GM19395 (cell line): Measurements from ENCODE around the gene NRP1.

Experiments
- ATAC-seq: cut with Tn5 transposase; IDR thresholded peaks from one replicate; pipeline ENCODE4 v1.9.1; 2021; ENCODE audit warnings: mild to moderate bottlenecking, moderate library complexity; ENCODE audit not compliant: unreplicated experiment

NRP1 gene

DNA sequence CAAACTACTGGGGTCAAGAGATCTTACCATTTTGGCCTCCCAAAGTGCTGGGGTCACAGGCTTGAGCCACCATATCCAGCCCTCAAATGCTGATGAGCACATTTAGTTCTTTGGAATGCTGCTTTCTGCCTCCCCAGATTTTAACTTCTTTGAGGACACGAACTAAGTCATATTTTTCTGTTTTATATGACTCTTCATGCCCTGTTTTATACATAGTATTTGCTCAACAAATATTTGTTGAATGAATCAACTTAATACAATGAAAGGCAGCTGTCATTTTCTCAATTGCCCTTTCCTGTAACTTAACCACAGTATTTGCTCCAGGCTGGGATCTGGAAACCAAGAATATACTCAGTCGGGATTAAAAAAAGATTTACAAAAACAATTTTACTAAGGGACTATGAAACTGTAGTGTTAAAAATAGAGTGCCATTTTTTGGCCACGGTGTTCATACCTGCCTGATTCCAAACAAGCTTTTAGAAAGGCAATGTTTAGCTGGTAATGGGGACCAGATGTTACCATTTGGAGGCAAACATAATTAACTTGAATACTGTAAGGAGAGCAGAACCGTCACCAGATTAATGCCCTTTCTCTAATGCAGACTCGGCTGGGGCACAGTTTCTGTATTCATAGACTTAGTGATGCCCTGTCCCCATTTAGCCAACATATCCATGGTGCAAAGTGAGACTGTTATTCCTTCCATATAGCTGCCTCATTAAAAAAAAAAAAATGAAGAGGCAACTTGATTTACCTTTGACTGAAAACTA is 117.6 kb downstream of the NRP1 start:
- no peak for ATAC-seq

DNA sequence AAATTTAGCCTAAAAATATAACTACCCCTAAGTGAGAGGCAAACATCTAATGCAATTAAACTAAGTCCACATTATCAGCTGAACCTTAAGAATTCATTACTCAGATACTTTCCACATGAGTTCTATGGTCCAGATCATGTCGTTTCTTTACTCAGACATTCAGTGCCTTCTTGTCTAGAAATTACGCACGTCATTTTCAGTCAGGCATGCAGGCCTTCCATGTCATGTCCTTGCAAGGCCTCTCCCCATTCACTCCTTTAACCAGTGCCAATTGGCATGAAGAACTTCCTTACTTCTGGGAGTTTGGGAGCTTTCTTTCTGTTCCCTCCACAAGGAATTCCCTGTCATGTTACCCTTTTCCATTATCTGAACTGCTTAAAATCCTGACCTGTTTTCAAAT is 118.8 kb downstream of the NRP1 start:
- ATAC-seq, result no peak

DNA sequence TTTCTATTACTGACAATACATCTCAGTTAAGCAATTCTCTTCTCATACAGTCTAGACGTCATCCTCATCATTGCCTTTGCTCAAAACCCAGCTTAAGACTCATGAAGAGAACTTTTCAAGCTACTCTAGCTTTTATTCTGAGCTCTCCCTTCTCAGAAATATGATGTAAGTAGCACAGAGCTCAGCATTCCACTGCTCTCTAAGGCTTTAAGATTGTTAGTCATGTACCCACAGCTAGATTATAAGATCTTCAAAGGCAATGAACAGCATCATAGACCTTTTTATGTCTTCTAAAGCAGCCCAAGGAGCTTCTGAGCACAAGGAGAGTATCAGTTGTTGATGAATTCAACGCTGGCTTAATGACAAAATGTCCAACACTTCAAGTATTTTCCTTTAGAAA is 119.3 kb downstream of the NRP1 start:
- ATAC-seq, result no peak

DNA sequence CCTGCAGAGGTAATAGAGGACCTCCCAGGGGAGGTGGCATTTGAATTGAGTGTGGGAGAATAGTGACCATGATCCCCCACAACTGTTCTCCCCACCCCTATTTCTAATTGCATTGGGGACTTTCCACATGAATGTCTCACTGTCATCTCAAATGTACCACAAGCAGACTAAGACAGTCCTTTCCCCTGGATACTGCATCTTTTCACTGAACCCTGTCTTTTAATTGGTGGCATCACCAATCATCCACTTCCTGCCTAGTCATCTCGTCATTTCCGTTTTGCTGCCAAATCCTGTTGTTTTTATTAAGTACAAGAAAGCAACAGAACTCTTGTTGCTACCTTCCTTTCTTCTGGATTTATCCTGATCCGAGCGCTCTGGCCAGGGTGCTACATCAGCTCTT is 120.3 kb downstream of the NRP1 start:
- no peak for ATAC-seq

DNA sequence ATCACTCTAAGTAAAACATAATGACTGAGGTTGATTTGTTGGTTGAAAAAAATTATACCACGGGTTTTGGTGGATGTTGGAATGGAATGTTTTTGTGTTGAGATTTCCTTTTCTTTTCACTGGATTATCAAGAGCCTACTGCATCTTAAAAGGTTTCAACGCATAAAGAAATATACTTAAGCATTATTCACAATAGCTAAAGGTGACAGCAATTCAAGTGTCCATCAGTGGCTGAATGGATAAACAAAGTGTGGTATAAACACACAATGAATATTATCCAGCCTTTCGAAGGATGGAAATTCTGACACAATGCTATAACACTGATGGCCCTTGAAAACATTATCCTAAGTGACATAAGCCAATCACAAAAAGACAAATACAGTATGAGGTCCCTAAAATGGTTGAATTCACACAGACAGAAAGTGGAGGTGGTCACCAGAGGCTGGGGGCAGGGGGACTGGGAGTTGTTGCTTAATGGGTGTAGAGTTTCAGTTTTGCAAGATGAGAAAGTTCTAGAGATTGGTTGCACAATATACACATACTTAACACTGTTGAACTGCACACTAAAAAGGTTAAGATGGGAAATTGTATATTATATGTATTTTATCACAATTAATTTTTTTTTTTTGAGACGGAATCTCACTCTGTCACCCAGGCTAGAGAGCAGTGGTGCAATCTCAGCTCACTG is 122.3 kb downstream of the NRP1 start:
- no peak for ATAC-seq

DNA sequence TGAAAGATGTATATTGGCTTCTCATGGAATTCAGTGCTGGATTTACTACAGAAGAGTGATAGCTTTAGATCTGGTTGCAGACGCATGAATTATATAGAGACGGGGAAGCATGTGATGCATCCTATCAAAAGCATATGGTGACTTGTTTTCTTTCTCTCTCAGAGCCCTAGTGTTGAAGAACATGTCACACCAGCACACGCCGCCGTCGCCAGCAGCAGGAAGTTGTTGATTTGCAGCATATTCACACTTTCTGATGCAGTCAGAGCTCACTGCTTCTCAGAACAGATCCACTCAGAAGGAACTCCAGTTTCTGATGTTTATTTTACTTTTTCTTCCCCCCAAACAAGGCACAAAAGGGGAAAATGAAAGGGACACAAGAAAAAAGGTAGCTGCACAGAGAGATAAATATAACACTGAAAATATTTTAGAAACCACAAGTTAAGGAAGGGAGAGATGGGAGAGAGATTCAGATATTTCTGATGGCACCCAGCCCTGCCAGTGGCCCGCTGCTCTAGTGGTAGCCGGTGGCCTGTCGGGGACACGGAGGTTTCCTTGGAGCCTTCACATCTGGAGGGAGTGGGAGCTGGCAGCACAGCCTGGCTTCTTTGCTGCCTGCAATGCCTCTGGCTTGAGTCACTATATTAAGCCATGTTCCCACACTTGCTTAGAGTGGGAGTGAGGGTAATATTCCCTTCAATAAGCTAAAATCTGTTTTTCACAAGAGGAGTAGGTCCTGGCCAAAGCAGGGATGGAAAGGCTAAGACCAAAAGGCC is 123.2 kb downstream of the NRP1 start:
- ATAC-seq, result no peak

DNA sequence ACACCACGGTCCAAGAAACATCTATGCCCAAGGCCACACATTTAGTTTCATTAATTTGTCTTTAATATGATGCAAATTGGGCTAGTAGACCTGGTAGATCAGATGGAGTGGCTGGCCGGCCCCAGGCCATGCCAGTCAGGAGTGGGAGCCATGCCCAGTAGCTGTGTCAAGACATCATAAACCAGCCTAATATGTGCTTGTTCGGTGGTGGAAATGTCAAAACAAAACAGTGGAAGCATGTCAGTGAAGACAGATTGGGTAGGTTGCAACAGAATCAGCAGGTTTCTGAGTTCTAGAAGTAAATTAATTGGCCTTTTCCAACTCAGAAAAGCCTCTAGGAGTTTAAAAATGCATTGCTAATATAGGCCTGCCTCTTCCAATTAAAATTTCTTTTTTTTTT is 124.7 kb downstream of the NRP1 start:
- no peak for ATAC-seq

DNA sequence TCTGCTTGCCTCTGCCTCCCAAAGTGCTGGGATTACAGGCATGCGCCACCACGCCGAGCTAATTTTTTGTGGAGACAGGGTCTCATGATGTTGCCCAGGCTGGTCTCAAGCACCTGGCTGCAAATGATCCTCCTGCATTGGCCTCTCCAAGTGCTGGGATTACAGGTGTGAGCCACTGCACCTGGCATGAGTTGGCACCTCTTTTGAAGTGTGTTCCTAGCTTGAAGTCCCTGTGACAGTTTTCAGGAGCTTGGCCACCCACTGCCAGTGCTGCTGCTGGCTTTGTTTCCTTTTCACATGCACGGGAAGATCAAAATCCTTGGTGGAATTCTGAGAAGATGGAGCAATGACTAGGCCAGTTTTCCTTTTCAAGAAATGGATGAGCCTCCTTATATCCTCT is 126.3 kb downstream of the NRP1 start:
- ATAC-seq, result no peak

DNA sequence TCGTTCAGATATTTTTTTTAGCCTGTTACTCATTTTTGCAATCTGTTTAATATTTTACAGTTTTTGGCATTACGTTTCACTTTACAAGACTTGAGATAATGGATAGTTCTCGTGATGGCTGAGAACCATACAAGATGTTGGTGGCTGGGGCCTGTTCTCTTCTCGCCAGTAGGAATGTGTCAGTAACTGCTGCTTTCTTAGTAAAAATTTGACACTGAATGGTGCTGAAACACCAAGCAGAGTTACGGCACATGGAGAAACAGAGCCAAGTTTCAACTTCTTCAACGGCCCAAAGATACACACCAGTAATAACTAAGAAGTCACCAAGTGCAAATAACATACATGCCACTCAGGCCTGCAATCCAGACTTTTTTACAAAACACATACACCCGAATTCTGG is 130.4 kb downstream of the NRP1 start:
- no peak for ATAC-seq

DNA sequence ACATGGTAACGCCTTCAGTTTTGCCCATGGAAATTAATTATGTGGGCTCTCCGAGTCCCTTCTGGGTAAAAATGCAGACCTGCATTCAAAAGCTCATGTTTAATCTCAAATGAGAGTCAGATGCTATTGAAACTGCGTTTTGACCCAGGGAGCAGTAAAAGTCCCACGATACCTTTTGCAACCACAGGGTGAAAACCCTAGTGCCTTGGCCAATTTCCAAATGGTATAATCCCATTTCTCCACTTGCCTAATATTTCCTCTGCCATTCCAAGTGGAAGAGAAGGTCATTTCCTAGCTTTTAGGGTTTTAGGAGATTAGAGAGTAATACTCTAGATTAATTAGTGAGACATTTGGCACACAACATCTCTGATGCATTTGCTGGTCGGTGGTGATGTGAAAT is 132.5 kb downstream of the NRP1 start:
- no peak for ATAC-seq

DNA sequence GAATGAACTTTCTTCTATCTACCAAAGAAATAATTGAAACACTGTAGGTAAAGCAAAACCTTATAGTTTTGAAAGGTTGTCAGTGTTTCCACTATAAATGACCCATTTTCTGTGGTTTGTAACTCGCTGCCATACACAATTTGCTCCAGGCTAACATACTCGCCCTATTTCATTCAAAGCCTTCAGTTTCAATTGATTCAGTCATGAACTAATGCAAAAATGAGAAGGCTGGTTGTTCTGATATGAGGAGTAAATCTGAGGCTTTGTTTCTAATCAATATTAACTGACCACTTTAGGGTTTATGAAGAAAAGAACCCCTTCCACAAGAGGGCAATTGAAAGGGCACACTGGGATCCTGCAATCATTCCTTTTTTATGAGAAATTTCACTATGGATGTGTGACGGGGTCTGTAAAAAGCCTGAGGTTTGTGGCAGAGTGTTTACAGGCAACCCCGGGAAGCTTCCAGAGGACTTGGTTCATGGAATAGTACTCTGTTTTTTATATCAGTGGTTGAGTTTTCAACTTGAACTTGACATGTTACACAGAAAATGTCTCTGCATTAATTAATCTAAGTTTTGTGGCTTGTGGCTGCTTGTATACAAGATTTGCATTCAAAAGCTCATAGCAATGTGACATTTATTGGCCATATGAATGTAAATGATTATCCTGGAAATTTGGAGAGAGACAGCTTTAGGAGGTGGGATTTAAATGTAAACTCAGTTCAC is 133.2 kb downstream of the NRP1 start:
- ATAC-seq, result no peak

DNA sequence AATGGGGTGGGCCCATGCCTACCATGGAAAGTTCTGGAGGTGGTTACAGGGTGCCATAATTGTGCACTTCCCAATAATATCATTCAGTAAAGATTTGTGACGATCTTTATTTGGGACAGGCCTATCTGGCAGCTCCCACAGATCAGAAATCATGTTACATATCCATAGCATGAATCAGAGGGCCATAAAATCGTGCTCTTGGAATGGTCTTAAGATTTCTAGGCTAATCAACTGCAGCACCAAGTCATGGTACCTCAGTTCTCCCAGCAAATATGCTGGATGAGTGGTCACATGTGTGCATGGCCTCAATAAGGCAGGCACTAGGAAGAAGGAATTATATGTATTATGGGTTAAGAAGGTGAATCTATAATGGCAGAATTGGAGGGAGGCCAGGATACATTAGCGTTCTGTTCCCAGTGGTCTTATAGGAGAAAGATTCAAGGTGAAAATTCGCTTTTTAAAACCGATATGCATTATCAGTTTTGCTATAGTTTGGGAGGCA is 134.7 kb downstream of the NRP1 start:
- no peak for ATAC-seq

DNA sequence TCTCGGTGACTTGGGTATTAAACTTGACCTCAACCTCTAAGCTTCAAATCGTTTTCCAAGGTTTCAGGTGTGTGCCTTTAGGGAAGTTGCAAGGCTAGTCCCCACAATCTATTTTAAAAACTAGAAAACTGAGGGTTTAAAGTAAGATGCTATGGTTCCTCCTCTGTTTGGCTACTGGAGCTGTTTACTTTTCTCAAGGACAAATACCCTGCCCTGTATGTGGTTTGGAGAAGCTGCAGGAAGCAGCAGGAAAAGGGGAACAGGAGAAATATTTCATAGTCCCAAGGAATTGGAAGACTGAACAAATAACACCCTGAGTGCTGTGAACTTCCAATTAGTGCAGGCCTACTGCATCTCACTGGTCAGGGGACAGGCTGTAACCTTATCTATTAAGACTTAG is 135.9 kb downstream of the NRP1 start:
- ATAC-seq, result no peak

DNA sequence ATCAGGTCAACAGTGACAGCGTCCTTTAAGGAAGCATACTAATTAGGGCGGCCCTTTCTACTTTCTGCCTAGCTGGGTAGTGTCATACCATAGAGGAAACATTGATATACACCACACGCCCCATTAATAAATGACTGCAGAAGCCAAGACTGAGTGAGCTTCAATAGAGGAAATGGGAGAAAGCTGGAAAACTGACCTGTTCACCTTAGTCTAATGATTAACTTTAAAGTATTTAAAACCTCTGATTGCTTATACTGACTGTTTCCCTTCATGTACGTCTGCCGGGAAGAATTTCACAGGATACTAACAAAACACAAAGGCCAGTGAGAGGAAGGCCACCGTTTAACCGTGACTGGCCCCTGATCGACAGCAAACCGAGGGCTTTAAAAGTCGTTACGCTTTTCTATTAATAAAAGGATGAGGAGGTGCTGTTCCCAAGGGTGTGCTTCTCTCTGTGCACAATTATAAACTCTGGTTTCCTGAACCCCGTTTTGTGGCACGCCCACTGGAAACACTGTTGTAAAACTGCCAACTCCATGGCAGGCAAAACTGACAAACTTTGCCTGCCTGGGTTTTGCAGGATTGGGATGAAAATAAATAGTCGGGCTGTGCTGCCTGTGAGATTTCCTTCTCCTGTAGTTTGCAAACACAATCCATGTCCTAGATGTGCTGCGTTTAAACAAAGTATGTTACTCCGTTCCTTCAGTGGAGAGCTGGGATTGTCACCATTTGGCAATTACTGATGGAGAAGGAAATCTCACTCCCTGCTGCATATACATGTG is 137.6 kb downstream of the NRP1 start:
- no peak for ATAC-seq

DNA sequence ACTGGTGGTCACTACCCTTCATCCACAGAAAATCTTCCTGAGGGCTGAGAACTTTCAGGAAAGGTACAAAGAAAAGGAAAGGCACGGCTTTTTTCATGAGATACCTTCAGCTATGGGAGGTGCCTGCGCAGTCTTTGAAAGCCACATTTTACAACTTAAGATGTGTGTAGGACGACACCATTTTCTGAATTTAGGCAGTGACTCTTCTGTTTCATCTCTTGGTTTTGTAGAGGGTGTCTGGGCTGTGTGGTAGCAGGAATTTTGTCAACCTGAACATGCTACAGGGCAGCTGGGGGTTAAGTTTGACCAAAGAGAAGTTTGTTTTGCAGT is 138.1 kb downstream of the NRP1 start:
- ATAC-seq, result no peak

DNA sequence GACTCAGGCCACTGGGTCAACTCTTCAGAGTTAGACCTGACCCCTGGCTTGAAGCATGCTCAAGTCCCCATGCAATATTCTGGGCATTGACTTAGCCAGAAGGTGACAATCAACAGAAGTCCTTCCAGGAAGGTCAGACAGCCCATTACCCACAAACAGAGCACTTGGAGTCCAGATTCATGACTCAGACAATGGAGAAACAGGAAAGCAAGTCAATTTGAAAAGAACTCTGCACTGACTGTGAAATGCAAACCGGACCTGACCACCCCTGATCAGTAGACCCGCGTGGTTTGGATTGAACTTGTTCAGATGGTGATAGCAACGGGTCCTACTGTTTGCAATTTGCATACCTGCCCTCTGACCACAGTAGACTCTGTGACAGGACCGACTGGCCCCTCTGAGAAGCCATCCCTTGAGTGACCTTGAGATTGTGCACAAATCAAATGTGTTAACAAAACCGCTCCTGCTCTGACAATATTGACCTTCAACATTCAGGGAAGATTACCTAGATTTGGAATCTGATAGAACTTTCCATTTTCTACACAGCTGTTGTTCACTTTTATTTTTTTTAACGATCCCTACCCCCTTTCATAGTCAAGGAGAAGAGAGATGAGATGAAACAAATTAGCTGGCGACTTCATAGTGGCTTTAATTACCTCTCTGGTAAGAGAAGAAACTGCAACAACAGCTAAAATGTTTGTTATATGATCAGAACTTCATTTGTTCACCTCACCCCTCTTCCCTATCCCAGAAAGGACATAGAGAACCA is 138.7 kb downstream of the NRP1 start:
- no peak for ATAC-seq

DNA sequence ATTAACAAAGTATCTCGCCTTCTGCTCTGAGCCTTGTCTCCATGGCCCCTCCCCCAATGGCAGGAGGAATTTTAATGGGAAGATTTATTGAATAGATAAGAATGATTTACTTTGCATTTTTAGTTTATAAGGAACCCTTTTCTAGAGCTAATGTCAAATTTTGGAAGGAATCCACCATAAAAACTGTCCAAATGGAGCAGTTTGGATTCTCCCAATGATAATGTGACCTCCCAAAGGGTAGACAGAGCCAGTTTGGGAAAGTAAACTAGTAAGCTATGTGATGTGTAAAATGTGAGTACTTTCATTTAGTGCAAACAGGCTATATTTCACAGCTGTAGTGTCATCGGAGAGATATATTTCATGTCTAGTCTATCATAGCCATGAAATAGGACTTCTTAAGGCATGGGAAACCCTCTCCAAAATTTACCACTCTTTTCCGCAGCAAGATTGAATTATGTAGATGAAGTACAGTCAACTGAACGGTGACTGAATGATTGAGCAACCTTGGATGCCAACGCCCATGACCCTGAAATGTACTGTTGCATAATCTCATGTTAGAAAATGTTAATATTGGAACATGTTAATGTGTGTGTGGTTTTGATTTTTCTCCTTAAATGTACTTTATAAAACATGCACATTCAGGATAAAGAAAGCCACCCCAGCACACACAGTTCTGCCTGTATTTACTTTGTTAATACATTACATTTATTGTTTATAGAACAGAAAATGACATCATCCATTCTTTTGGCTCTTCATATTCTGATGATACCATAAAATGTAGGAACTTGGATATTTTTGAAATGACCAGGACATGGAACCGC is 140.6 kb downstream of the NRP1 start:
- no peak for ATAC-seq

DNA sequence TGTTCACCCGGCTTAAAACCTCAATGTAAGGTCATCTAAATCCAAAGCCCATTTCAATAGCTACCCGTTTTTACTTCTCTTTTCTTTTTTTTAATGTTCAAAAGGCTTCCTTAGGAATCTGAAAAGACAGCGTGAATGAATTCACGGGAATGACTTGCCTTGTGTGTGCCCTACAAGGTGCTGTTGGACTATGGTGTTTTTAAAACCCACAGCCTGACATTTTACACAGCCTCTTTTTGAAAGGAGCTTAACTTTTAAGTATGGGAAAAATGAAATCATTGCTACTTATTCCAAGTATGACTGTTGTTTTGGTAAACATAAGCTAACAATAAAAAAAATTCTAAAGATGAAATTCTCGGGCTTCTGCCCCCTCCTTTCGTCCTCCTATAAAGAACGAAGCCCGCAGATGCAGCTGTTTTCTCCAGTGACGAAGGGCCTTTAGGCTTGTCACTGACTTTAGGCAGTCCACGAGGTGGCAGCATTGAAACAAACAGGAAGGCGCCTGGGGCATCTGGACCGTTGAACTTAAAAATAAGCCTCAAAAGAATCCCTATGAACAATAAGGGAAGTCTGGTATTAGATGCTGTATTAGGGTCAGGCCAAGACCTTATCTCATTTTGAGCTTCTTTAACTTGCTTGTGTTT is 141.3 kb downstream of the NRP1 start:
- peak; percentile 95 for ATAC-seq
